Right renal pelvis (tissue), 4 donors: Measurements from ENCODE around the gene RCC1. TPM values are rescaled to one million over a fixed set of nuclear protein-coding genes. Genes with fewer than 3 reads are reported as not detected.
"Not testable (repeated sequence)": the region's sequence is repeated elsewhere in the genome, so short reads cannot be mapped to it uniquely, and the experiment has no call there.

Experiments used
- DNase-seq, 4 donors: peaks; one replicate each; pipeline ENCODE4 v3.0.0-alpha.2; 2013; ENCODE audit warnings: low read depth in 4 of 4, low spot score in 3 of 4, missing footprints in 1 of 4
- polyA plus RNA-seq, 4 donors: library from polyadenylated mRNA; unstranded; fragments of 120-200 nt; gene quantifications; one replicate each; pipeline ENCODE4 v1.2.1, GENCODE V29; 2013; ENCODE audit not compliant: insufficient read length in 4 of 4

The RCC1 gene
- polyA plus RNA-seq, 4 donors = 31.5 to 37.4 (median 35.6) TPM

DNA sequence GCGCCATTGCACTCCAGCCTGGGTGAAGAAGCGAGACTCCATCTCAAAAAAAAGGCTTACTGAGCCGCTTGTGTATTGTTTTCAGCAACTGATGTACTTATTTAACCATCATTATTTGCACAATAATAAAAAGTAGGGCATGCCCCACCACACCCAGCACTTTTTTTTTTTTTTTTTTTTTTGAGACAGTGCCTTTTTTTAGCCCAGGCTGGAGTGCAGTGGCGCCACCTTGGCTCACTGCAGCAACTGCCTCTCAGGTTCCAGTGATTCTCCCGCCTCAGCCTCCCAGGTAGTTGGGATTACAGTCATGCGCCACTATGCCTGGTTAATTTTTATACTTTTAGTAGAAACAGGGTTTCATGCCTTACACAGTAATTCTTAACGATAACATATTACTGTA lies 34.8 kb downstream of the RCC1 start:
- DNase-seq = no peak

DNA sequence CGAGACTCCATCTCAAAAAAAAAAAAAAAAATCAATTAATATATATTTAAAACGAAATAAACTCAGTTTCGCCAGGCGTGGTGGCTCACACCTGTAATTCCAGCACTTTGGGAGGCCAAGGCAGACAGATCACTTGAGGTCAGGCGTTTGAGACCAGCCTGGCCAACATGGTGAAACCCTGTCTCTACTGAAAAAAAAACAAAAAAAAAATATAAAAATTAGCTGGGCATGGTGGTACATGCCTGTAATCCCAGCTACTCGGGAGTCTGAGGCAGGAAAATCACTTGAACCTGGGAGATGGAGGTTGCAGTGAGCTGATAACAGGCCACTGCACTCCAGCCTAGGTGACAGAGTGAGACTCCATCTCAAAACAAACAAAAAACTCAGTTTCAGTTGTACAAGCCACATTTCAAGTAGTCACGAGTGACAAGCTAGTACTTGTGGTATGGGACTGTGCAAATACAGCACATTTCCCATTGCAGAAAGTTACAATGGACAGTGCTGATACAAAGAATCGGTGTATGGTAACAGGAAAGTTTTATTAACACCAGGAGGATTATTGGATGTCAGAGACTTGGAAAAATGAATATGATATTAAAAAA lies 35.7 kb downstream of the RCC1 start:
- DNase-seq = not testable (repeated sequence)

DNA sequence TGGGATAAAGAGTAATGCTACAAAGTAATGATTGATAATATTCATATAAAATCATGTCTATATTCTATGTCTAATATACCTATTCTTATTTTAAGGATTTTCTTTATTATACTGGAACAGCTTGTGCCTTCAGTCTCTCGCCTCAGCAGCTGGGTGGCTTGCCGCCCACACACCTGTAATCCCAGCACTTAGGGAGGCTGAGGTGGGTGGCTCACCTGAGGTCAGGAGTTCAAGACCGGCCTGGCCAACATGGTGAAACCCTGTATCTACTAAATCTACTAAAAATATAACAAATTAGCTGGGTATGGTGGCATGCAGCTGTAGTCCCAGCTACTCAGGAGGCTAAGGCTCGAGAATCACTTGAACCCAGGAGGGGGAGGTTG lies 39.4 kb downstream of the RCC1 start:
- no peak for DNase-seq

DNA sequence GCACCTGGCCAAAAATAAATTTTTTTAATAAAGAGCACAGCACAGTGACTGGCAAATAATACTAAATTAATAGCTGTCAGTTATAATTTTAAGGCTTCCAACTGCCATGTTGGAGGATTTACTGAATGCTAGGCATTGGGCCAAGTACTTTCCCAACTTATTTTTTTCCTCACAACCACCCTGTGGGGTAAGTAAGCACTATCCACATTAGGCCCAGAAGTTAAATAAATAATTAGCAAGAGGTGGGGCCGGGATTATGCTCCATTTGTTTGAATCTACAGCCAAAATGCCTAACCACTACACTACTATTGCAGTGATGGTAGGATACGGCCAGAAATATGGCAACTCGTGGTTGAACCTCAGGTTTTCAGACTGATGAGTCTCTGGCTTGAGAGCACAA lies 42.5 kb downstream of the RCC1 start:
- no peak for DNase-seq

DNA sequence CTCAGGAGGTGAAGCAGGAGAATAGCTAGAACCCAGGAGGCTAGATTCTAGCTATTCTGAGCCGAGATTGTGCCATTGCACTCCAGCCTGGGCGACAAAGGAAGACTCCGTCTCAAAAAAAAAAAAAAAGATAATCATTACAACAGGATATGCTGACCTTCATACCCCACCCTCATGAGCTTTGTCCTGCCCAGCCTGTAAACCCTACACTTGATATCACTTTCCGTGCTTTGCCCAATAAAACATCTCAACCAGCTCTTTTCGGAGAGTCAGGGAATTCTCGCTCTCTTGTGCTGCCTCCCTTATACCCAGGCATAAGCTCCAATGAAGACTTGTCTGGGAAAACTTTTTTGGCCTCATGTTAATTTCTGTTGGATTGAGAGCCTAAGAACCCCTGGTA lies 45.5 kb downstream of the RCC1 start:
- DNase-seq = no peak

DNA sequence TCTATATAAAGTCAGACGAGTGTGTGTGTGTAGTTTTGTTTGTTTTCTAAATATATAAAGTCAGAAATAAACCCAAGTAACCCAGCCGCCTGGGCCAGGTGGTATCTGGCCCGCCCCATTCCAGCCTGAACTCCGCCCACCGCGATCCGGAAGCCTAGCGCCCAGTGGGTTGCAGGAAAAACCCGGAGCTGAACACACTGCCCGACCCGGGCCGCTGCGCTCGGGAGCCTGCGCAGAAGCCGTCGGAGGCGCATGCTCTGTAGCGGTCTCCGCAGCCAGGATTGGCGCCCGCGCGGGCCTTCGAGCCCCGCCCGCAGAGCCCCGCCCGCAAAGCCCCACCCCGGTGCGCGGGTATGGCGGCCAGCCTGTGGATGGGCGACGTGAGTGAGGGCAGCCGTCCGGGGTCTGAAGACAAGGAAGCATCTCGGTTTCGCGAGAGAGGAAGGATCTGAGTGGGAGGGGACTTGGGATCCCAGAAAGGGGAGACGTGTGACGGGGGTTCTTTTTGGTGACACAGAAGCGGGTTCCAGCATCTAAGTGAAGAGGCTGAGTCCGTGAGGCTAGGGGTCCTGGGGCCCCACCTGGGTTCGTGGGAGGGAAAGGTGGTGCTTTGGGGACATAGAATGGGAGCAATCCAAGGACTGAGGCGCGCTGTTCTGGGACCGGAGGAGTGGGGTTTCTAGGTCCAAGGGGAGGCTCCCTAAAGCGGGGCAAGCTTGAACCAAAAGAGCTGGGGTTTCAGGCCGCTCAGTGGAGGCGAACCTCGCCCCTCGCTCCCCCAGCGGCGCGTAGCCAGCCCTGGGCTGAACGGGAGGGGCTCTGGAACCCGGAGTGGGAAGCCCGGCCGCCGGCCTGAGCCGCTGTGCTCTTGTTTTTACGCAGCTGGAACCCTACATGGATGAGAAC lies 47.2 kb downstream of the RCC1 start, which contains the start of gene TRNAU1AP:
TRNAU1AP (plus strand) TSS at position 328 of the 906 bp plus-strand sequence; CDS start at position 354, 26 bp downstream.
- peak; percentile 91 to 95 (median 94) for DNase-seq

DNA sequence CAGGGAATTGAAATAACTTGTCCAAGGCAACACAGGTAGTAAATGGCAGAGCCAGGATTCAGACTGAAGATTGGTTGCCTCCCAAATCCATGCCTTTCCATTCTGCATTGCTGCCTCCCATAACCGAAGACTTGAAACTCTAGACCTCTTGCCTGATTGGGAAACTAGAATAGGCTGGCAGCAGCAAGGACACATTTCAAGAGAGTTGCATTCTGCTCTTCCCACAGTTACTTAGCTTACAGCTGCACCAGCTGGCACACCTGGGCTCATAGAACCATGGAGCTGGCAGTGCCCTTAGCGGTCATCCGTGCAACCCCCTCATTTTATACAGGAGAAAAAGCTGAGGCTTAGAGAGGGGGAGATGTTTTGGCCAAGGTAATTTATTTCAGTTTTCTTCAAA lies 55.0 kb downstream of the RCC1 start:
- DNase-seq = no peak

DNA sequence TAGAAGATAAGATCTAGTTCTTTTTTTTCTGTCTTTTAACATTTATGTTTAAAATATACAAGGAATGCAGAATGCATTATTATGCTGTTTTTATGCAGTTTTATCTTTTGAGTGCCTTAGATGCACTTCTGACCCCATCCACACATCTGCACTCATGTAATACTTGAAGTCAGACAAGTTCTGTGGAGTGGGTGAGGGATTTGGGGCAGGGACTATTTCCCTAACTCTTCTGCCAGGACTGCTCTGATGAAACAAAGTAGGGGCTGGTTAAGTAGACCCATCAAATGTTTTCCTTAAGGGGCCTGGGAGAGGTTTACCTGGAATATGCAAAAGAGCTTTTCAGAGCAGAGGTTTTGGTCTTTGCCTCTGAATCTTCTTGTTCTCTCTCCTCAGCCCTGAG lies 58.5 kb downstream of the RCC1 start:
- DNase-seq = no peak

DNA sequence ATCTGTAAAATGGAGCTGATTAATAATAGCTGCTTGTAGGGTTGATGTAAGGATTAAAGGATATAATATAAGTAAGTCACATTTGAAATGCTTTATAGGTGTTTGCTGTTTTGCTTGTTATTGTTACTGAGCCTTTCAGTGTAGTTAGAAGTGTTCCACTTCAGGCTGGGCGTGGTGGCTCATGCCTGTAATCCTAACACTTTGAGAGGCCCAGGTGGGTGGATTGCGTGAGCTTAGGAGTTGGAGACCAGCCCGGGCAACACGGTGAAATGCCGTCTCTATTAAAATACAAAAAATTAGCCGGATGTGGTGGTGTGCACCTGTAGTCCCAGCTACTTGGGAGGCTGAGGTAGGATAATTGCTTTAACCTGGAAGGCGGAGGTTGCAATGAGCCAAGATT lies 59.2 kb downstream of the RCC1 start:
- no peak for DNase-seq

DNA sequence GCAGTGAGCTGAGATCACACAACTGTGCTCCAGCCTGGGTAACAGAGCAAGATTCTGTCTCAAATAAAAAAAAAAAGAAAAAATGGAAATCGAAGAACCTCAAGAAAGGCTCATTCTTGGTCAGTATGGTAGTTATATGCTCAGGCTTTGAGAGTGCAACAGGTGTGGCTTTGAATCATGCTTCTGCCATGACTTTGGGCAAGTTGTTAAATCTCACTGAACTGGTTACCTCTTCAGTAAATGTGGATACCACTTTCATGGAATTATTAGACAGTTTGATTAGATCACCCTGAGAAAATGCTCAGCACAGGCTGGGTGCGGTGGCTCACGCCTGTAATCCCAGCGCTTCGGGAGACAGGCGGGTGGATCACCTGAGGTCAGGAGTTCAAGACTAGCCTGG lies 59.9 kb downstream of the RCC1 start:
- DNase-seq = no peak

DNA sequence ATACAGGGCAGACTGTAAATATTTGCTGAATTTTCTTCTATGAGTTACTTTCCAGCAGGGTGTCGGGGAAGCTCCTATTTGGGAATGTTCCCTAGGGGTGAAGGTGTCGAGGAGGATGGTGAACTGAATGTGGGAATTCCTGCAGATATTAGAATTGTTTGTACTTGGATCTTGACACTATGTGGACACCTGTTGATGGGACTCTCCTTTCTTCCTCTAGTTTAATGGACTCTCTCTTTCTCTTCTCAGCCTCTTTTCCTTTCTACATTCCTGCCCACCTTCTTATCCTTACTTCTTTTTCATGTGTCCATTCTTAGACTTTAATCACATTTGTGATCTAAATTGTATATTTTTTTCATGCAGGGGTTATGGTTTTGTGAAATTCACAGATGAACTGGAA lies 61.1 kb downstream of the RCC1 start:
- no peak for DNase-seq

DNA sequence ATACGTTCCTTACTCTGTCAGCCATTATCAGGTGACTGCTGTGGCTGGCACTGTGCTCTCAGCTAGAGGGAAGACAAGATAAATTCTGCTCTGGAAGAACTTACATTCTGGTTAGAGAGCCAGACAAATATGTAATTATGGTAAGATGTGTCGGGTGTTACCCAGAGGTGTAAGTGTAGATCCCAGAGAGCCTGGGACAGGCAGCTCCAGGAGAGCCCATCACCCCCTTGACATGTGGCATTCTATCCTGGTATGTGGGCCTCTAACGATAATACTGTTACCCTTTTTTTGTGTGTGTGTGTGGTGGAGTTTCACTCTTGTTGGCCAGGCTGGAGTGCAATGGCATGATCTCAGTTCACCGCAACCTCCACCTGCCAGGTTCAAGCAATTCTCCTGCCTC lies 66.1 kb downstream of the RCC1 start:
- no peak for DNase-seq

DNA sequence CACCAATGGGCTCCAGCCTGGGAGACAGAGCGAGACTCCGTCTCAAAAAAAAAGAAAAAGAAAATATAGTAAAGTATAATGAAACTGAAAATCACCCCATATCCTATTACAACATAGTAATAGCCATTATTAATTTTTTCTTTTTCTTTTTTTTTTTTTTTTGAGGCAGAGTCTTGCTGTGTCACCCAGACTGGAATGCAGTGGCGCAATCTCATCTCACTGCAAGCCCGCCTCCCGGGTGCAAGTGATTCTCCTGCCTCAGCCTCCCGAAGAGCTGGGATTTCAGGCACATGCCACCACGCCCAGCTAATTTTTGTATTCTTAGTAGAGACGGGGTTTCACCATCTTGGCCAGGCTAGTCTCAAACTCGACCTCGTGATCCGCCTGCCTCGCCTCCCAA lies 67.0 kb downstream of the RCC1 start:
- DNase-seq = not testable (repeated sequence)

DNA sequence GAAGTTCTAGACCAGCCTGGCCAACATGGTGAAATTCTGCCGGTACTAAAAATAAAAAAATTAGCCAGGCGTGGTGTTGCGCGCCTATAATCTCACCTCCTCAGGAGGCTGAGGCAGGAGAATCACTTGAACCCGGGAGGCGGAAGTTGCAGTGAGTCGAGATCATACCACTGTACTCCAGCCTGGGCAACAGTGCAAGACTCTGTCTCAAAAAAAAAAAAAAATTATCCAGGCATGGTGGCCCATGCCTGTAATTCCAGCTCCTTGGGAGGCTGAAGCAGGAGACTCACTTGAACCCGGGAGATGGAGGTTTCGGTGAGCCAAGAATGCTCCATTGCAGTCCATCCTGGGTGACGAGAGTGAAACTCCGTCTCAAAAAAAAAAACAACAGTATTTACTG lies 67.7 kb downstream of the RCC1 start:
- no peak for DNase-seq

DNA sequence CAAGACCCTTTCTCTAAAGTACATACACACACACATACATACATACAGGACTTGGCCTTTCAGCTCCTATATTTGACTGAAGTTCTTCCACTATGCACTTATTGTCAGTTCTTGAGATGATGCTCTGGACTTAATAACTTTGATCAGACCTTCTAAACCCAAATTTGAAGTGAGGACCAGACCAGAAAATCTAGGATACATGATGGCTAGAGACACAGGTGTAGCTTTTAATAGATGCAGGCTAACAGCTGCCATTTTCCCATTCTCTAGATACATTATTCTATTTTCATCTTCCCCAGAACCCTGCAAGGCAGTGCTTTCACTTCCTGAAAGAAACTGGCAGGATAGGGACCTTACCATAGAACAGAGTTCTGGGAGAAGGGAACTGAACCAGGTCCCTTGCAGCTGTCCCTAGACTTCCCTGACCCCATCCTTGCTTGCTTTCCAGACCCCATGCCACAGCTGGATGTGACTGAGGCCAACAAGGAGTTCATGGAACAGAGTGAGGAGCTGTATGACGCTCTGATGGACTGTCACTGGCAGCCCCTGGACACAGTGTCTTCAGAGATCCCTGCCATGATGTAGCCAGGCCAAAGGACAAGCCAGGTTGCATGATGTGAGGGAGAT lies 71.3 kb downstream of the RCC1 start:
- no peak for DNase-seq

DNA sequence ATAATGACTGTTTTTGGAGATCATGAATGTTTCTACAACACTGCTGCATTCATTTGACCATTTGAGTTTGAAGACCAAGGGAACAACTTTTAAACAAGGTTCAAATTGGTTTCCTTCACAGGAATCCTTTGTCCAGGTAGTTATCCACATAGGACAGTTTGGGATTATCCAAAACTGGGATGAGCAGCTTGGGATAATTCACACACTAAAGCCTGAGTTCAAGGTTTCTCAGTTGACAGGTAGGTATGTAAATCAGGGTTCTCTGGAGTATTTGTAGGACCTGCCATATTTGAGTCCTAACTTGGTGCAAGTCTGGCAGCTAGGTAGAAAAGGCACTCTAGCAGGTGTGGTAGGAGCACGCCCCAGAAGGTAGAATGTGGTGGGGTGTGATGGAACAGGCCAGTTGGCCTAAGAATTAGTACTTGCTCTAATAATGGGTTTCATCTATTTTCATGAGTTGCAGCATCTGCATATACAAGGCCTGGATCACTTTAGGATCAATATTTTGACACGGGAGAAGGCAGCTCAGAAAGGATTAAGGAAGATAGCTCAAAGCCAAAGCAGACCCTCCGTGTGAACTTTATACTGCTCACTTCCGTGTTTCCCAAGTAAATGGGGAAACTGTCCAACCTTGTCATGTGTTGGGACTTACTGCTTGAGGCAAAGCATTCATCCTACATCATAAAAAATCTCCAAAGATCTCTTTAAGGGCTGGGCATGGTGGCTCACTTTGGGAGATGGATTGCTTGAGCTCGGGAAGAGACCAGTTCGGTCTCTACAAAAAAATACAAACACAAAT lies 72.1 kb downstream of the RCC1 start:
- DNase-seq = no peak

DNA sequence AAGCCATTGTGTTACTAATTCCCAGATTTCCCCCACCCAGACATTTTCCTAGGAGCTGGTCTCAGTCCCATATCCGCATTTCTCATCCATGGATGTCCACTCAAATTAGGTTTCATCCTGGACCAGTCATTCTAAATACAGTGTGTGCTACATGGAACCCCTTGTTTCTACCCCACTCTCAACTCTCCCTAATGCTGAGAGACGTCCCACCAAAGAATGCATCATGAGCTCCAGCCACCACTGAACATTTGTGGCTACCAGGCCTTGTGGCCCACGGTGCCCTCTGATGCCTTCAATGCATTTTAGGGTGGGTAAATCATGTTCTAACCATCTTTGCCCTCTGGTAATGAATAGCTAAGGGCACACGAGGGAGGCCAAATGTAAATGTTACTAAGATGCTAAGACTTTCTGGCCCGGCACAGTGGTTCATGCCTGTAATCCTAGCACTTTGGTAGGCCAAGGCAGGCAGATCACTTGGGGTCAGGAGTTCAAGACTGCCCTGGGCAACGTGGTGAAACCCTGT lies 72.9 kb downstream of the RCC1 start:
- DNase-seq = no peak

DNA sequence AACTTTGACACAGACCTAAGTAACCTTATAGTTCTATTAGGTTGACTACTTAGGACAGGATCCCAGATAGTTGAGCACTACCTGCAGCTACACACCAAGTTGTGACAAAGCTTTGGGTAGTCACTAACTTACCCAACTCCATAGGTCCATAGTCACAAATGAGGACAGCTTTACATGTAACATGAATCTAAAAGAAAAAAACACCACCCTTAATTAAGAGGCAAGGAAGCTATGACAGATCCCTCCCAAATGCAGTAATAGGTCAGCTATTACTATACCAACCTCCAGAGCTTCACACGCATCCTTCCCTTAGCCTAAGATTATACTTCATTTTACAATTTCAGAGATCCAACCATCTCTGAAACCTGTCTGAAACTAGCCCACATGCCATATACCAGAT lies 73.6 kb downstream of the RCC1 start:
- DNase-seq = no peak

DNA sequence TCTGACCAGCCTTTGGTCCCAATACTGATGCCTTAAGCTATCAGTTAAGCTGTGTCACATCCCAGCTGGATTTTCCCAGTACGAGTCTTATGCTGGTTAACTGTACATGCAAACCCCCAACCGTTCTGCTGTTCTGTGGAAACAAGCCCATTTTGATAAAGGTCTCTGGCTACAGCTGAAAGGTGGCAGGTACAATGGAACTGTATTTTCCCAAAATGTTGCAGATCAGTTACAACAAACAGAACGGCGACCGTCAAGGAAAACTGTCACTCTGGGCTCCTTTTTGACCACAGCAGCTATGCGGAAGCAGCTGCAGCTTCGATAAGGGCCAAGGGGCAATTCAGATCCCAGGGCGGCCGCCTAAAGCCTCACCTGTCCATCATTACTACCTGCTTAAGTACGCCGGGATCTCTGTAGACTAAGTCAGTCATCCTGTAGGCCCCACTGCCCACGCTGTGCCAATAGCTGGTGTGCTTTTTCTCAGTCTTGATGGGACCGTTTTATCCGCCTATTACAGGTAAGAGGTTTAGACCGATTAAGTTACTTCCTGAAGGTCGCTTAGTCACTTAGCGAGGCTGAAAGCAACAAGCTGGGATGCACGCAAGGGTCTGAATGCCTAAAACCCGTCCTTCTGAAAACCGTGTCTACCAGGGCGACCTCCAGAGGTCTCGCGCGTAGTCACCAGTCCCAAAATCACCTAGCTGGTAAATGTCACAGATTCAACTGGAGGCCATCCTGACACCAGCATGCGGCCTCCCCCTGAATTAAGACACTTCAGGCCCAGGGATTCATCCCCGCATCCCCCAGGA lies 75.1 kb downstream of the RCC1 start:
- DNase-seq = no peak
